OCI-LY7 (cell line): Measurements from ENCODE around the gene ZNF326.

Source experiments
- EZH2phosphoT487 ChIP-seq: fragments of 200-600 bp; sonication (generic); IDR thresholded peaks from 2 replicates; pipeline ENCODE4 v1.6.1; 2018; ENCODE audit warnings: low read depth, borderline replicate concordance, mild to moderate bottlenecking, mixed run types, antibody characterized with exemption, low read length, moderate library complexity, mixed read lengths
- TF ChIP-seq, protein P1 (sequence below): fragments of 200-600 bp; sonication (generic); conservative IDR thresholded peaks from 2 replicates; pipeline ENCODE4 v1.5.1; 2014; ENCODE audit warnings: mild to moderate bottlenecking, antibody characterized with exemption, low read length, moderate library complexity, mixed read lengths

DNA sequence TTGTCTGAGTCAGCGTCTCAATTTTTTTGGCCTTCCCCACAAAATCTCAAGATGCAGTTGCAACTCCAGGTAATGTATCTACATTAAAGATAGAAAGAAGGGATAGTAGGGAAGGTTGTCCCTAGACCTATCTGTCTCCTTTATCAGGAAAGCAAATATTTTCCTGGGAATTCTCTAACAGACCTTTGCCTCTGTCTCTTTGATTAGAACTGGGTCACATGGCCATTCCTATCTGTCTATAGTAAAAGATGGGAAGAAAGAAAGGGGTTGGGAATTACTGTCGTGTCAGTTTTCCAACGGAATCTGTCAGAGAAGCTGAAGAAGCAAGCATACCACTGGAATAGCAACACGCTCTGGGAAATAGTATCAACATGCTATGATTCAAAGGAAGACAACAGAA, 48.7 kb downstream of the ZNF326 start:
- TF ChIP-seq, protein P1, sequence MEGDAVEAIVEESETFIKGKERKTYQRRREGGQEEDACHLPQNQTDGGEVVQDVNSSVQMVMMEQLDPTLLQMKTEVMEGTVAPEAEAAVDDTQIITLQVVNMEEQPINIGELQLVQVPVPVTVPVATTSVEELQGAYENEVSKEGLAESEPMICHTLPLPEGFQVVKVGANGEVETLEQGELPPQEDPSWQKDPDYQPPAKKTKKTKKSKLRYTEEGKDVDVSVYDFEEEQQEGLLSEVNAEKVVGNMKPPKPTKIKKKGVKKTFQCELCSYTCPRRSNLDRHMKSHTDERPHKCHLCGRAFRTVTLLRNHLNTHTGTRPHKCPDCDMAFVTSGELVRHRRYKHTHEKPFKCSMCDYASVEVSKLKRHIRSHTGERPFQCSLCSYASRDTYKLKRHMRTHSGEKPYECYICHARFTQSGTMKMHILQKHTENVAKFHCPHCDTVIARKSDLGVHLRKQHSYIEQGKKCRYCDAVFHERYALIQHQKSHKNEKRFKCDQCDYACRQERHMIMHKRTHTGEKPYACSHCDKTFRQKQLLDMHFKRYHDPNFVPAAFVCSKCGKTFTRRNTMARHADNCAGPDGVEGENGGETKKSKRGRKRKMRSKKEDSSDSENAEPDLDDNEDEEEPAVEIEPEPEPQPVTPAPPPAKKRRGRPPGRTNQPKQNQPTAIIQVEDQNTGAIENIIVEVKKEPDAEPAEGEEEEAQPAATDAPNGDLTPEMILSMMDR, result no peak
- TF ChIP-seq EZH2phosphoT487, result no peak
